ENCODE measurements around the gene GRIK4.

Gene GRIK4

DNA sequence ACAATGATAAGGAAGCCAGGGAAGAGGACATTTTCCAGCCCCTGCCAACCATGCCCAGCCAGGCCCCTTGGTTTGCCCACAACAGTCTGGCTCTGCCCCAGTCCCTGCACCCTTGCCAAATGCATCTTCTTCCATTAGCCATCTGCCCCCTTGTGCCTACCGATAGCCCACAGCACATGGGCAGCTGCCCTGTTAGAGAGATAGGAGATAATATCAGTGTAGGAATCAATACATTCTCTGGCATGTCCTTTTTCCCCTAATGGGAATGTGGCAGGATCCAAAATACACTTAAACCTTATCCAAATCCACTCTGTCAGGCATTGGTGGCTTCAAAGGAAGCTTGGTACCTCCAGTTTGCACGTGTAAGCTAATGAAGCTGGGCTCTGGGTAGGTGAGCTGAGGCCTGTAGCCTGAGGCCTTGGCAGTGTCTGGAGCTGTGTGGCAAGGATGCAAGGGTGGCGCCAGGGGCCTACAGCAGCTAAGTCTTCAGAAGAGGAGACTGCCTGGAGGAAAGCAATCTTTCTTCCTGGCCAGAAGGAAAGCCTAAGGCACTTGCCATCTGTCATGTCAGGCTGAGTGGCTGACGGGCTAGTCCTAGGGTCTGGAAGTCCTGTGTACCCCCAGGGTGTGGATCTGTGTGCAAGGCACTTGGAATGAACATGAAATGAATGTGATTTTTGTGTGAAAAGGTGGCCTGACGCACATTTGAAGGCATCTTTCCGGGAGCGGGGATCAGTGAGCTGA lies 348.2 kb downstream of the GRIK4 start:
- no peak for DNase-seq

DNA sequence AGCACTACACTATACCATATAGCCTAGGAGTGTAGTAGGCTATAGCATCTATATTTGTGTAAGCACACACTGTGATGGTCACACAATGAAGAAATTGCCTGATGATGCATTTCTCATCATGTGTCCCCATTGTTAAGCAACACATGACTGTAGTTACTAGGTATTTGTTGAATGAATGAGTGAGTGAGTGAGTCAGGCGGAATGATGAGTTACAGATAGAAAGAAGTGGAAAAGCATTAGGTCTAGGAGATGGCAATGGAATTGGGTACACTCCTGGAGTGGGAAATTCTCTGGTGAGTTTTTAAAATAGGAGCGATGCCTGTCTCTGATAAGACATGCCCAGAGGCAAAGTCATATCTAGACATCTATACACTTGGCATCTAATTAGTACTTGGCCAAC lies 351.8 kb downstream of the GRIK4 start:
- DNase-seq: no peak

DNA sequence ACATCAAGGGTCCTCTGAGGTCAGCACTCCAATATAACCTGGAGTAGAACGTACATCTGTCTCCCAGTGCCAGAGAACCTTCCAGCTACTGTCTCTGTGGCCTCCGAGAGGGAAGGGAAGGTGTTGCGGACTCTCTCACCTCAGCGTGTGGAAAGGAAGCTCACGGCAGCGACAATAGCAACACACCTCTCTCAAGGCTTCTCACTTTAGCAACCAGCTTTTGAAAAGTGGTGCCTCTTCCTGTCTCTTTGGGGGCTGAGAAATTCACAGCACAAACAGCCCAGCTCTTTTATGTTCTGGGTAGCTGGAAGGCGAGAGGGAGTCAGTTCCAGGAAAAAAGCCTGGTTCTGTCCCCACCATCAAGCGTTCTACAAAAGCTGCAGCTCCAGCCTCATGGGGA lies 355.5 kb downstream of the GRIK4 start:
- no peak for DNase-seq

DNA sequence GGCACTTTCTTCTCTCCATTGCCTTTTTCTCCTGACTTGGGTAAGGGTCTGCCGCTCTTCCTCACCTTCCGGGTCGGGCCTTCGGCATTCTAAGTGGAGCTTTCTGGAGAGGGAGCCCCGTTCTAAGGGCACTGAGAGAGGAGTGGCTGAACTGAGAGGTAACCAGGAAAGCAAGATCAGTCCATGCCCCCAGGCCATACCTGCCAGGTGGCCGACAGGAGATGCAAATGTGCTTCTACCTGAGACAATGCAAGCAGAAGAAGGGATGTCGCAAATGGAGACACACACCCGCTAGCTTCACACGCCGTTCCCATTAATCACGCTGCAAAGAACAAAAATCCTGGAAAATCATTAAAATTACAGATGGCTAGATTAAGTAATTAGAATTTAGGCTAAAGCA lies 356.0 kb downstream of the GRIK4 start:
- no peak for DNase-seq

DNA sequence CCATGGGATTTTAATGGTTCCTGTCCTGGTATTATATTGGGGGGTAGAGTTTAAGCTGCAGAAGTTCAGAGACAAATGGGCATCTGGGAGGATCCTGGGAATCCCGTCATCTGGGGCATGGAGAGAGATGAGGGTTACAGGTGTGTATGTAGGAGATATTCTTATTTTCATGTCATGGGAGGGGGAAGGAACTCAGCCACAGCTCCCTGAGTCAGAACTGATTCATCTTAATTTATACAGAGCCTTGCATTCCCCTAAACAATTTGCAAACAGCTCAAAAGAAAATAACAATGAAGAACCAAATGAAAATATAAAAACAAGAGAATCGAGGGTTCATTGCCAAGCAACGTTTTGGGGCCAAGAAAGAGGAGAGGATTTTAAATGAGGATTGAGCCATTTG lies 356.4 kb downstream of the GRIK4 start:
- no peak for DNase-seq

DNA sequence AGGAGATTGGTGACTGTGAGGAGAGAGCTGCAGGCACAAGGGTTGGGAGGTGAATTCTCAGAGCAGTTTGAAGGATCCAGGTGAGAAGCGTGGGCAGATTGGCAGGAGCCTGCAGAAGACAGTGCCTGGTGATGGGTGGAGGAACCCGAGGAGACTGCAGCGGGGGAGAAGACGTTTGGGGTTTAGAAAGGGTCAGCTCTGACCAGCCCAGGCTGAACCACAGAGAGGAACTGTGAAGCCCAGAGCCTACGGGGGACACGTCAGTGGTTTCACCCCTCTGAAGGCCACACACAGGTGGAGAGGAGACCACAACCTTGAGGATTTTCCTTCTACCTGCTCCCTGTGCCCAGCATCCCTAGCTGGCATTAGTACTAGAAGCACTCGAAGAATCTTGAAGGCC lies 357.5 kb downstream of the GRIK4 start:
- DNase-seq: no peak

DNA sequence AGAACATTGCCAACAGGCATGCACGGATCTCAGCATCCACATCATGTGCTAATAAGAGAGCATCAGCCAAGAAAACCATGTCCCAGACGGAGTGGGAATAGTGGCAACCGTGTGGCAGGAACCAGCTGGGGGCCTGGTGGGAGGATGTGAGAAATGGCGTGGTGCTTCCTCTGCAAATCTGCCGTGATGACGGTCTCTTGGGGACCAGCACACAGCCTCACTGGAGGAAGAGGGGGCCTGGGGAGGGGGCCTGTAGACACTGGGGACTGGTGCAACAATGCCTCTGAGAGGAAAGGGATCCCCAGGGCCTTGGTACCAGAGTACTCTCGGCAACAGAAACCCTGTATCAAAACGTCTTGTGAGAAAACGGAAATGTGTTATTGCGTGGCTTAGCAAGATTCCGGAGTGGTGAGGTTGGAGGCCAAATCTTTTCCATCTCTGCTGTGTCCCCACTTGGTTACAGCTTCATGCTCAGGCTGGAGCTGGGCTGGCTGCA lies 358.0 kb downstream of the GRIK4 start:
- no peak for DNase-seq

DNA sequence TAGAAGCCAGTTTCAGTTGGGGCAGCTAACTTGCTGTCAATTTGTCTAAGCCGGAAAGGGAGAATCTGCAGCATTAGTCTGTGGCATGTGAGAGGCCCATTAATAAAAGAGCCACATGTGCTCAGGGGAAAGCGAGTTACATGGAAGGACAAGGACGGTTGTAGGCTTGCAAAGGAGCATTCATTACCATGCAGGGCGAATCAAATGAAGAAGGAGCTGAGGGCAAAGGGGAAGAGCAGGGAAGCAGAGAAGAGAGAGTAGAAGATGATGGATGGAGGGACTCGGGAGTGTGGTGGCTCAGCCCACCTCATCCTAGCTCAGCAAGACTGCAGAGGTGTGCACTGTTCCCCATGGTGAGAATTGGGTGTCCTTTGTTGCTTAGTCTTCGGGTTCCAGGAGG lies 359.6 kb downstream of the GRIK4 start:
- DNase-seq: no peak

DNA sequence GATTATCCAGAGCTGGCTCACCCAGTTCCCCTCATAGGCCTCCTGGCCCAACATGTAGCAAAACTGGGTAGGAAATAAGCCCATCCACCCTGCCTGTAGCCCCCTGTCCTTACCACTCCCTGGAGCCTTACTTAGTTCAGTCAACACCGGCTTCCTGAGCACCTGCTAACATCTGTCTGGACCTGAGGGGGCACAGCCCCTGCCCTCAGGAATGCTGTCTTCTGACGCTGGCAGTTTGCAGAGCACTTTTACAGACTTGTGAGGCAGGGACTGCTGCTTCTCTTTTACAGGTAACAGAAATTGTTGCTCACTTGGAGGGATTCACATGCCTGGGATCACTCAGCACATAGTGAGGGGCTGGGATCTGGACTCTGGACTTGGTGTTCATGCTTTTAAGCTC lies 360.4 kb downstream of the GRIK4 start:
- DNase-seq: no peak

DNA sequence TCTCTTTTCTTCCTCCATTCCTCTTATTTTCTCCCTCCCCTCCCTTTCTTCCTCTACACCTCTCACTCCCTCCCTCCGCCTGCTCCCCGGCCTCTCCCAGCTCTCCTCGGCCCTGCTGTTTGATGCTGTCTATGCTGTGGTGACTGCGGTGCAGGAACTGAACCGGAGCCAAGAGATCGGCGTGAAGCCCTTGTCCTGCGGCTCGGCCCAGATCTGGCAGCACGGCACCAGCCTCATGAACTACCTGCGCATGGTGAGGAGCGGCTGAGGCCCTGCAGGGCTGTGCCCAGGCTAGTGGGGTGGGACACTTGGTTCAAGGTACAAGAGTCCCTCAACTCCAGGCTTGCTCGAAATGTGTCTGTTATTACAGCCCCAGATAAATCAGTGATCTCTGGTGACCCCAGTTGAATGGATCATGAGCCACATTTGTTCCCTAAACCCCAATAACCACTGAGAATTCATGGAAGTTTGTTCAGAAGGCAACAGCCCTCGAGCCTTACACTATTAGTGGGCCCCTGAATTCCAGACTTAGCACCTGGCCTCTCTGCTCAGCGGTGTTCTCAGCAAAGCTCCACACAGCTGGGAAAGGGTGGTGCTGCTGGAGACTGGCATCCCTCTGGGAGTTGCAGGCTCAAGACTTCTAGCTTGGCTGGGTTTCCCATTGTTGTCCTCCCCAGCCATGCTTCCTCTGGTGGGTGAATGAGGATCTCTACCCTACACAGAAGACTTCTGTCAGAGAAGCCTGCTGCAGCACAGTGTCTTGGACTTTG lies 362.6 kb downstream of the GRIK4 start:
- DNase-seq: no peak

DNA sequence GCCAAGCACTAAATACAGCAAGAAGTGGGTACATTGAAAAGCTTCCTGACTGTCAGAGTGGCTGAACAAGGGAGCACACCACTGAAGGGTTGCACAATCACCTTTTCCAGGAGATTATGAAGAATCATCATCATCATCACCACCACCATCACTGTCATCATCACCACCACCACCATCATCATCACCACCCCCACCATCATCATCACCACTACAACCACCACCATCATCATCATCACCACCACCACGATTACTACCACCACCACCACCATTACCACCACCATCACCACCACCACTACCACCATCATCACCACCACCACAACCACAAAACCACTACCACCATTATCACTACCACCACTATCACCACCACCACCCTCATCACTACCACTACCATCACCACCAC lies 364.4 kb downstream of the GRIK4 start:
- no peak for DNase-seq

DNA sequence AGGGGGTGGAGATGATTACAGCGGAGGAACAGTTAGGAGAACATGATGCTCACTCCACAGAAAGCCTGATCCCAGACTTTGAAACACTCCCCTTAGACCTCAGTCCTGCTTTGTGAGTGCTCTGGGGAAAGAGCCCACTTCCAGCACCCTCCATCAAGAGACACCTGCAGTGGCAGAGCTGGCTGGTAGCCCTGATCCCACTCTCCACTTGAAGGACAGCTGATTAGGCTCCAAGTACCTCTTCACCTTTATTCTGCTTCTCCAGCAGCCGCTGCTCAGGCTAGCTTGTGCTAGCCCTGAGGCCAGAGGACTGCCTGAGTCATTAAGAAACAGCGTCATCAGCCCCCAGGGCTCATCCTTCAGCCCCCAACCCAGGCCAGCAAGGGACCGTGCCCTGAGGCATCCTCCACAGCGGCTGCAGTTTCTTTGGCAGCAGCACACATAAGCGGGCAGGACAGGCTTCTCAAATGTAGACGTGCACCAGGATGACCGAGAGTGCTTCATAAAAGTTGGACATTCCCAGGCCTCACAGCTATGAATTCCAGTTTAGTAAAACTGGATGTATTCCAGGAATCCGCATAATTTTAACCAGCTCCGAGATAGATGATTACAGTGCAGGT lies 366.3 kb downstream of the GRIK4 start:
- no peak for DNase-seq

DNA sequence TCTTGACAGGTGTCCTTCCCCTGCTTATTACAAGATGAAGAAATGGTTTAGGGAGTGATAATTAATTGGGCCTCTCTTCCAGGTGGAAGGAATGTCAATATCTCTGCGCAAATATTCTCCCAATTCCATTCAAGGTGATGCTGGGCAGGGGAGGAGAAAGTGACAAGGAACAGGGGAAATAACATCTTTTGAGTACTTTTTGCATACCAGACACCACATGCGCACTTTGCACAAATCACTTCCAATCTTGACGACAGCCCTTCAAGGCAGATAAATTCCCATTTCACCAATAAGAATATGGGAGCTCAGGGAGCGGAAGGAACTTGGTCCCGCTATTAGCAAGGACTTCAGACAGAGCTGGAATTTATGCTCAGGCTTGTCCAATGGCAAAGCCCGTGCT lies 367.2 kb downstream of the GRIK4 start:
- no peak for DNase-seq

DNA sequence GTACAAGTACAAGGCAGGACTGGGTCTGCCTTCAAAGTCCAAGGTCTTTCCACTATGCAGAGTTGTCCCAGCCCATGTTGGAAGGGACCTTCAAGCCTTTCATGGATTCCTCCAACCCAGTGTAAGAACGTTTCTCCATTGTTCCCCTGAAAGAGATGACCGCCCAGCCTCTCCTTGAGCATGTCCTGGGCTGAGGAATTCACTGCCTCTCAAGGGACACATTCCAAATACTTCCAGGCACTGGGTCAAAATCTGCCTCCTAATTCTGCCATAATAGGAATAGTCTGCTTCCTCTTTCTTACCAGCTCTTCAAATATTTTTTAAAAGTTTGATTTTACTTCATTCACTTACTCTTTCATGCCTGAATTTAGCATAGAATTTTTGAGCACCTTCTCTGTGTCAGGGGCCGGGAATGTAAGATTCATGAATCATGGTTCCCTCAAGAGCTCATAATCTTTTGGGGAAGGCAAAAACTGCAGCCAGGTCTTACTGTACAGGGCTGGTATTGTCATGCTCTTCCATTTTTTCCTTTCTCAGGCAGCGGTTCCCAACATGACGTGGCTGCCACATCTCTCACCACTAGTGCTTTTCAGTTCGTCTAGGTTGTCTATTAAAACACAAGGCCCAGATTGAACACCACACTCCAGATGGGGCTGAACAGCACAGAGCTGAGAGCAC lies 369.1 kb downstream of the GRIK4 start:
- DNase-seq: peak; percentile 22

DNA sequence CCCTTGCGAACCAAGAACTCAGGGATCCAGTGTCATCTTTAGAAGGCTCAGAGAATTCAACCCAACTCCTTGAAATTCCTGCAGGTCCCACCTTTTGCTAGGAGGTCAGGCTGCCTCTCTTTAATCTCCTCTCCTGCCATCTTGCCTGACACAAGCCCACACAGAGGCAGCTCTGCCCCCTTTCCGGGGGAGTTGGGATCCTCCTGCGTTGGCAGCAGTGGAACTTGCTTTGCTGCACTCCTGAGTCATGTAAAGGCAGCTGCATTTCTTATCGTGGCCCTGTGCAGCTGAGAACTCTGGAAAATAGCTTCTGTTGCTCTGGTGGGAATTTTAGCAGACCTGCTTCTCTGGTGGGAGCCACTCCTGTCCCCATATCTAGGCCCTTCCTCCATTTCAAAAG lies 370.0 kb downstream of the GRIK4 start:
- DNase-seq: no peak

DNA sequence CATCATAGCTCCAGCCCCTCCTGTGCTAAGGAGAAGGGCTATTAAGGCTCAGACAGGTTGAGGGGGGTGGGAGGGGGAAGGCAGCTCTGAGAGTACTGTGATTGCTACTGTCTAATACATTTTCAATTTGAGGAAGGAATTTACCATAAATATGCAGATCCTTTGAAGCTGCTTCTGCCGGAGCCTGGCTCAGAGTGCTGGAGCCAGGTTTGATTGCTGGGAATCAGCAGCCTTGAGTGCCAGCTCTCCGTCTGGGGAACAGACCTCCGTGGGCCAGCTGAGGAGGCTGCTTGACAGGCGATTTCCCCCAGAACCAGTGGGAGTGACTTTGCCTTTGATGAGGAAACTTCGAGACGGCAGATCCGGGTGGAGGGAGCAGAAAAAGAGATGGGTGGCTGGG lies 370.6 kb downstream of the GRIK4 start:
- no peak for DNase-seq

DNA sequence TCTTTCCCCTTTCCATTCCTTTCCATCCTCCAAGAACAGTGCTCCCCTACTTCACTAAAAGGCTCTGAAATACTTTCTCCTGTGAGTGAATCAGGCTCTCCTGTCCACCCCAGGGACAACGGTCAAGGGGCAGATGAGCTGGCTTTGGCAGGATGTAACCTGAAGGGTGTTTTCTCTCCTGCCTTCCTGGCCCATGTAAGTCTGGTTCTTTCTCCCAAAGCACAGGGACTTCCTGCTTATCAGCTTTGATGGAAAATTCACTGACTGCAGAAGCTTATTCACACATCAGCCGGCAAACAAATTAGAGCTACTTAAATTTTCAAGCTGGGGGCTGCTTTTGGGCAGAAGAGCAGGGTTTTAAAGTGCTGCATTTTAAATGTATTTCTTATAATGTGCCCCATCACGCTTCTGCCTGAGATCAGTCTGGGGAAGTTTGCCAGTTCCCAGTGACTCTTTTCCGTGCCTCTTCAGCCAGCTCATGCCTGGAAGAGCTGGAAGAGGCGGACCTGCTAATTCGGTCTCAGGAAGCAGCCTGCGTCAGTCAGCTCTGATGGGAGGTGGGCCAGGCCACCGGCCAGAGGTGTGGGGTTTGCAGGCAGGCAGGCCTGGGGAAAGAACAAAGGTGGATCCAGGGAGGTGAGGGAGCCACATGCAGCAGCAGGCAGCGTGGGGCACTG lies 372.0 kb downstream of the GRIK4 start:
- DNase-seq: peak; percentile 6

DNA sequence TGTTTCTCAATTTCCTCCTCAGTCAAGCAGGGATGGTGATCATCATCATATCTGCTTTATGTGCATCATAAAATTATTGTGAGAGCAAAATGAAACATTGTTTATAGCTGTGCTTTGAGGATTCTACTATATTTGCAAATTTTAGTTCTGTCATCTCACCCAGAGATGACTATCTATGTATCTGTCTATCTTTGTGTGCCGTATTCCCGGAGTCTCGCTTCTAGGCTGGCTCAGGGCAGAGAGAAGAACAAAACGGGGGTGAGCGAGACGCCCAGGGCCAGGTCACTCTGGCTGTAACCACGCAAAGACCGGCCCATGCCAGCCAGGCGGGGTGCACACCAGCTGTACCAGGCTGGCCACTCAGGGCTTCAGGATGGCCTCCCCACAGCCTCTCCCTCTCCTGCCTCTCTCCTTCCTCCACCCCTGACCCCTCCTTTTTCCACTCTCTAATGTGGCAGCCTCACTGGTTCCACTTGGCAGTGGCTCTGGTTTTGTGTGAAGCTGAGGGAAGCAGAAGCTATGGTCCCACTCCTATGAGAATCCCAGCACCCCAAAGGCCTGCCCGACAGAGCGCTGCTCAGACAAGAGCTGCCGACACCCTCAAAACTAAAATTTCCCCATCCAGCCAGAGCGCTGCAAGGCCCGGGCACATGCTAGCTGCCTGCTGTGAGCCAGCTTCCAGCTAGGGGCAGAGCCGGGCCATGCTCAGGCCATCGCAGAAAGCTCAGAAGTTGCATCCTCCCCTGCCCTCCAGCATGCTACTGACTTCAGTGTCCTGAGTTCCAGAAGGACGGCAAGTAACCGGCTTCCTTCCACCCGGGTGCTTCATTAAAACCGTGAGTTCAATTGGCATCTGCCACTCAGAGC lies 372.8 kb downstream of the GRIK4 start:
- DNase-seq: no peak

DNA sequence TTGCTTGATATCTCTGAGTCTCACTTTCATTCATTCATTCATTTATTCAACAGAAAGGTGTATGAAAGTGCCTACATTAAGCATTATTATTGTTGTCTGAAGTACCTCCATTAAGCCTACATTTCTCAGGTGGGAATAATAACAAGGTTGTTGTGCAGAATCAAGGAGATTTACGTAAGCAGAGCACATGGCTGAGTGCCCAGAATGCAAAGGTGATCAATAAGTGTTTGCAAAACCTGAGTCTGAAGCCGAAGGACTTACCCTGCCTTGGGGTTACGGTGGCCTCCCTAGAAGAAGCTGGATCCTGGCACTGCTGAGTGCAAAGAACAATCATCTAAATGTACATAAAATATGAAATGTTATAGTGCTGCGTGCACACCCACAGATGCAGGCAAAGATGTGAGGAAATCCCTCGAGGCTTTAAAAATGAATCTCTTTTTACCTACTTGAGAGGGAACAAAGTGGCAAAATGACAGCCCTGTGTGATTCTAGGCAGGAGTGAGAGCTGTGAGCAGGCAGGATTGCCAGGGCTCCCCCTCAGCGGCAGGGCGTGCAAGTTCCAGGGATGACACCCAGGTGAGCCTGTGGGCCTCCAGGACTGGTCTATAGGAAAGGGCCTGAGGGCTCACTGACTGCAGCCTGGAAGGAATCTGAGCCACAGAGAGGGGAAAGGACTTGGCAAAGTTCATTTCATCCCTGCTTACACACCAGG lies 379.2 kb downstream of the GRIK4 start:
- DNase-seq: no peak

DNA sequence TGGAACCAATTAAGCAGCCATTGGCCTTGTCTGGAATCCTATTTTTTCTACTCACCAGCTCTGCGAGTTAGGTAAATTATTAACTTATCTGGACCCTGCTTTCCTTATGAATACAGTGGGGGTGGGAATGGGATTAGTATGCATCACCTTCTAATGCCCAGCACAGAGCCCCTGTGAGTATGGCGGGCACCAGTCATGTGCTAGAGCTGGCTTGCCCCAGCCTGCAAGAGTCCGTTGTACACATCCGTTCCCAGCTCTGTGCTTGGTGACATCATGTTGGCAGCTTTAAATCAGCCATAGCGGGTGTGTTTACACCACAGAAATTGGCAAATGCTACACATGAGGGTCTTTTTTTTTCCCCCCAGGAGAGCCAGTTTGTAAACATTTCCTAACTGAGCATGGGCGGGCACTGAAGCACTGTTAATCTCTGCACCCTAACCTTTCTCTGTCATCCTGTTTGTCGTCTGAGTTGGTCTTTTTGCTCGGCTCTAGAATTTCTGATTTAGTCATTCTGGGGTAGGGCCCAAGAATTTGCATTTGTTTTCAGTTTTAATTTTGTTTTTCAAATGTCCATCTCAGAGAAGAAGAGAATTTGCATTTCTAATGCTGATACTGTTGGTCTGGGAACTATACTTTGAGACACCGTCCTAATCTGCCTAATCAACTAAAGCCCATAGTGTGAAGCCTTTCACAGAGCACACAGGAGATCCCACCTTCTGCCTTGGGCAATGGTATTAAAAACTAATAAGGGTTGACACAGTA lies 382.1 kb downstream of the GRIK4 start:
- no peak for DNase-seq
